ENCODE data around the gene SCN2B. TPM values are rescaled to one million over a fixed set of nuclear protein-coding genes. Genes with fewer than 3 reads are reported as not detected.
"Not testable (repeated sequence)": the region's sequence is repeated elsewhere in the genome, so short reads cannot be mapped to it uniquely, and the experiment has no call there.

The SCN2B gene
- total RNA-seq, 2 experiments from 2014 or later: not detected

DNA sequence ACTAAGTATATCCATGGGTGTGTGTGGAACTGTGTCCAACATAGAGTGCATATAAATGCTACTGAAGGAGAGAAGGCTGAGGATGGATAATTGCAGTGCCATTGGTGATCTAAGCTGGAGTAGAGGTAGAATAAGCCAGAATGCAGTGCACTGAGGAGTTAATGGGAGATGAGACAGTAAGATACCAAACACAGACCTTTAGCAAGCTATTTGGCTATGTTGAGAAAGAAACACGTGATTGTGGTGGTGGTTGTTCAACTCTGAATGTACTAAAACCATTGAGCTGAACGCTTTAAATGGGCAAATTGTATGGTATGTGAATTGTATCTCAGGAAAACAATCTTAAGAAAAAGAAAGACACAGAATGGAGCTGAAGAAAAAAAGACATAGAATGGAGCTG is 25.5 kb upstream of the SCN2B start:
- ATAC-seq: peak; percentile 25

DNA sequence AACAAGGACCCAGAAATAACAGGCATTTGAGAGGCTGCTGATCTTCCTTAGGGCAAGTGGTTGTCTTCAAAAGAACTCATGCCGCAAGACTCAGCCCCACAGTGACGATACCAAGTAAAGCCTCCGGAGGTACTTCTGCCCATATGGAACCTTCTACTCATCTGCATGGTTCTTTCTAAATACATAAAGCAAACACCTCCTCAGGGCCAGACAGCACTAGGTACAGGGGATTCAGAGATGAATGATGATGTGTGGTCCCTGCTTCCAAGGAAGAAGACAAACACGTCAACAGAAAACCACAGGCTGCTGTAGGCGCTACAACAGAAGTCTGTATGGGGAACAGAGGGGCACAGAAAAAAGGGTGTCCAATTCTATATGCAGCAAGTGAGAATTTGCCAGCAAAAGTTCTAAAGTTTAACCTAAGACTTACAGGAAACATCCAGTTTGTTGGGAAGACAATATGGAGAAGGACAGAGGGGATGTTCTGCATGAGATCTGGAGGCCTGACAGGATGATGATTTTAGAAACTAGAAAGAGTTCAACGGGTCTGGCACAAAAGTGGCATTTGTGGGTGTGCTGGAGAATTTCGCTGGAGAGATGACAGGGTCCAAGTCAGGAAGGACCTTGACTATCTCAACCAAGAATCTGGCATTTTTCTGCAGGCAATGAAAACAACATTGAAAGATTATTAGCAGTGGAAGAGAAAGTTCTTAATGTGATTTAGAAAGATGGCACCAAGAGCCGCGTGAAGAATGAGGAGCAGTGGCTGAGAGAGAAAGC is 24.7 kb upstream of the SCN2B start:
- H3K4me1 Mint-ChIP-seq: peaks cover 24% of the 10 kb centered on the region
- H3K9me3 Mint-ChIP-seq (ENCODE audit: low read depth): no peaks in the 10 kb centered on the region
- CTCF ChIA-PET: interaction anchor here (1.0 to 3.3 kb wide), 13 partner anchors 13 to 147 kb away, joined by 3 to 48 read pairs (median 9); partner anchors contain the start of genes JAML and MPZL3
- DNase-seq (peak; percentile 77), ATAC-seq (peak; percentile 74)
- peaks cover 37% of the 10 kb centered on the region for H3K36me3 Mint-ChIP-seq
- H3K4me3 Mint-ChIP-seq: no peak overlapping the region
- H3K27me3 Mint-ChIP-seq: no peaks in the 10 kb centered on the region
- H3K27ac Mint-ChIP-seq: no peak overlapping the region

More for the DNA sequence above, 25.5 kb upstream of the SCN2B start:
- Mint-ChIP-seq H3K9me3 (ENCODE audit: low read depth) (no peaks in the 10 kb centered on the region), H3K36me3 (peaks cover 38% of the 10 kb centered on the region), H3K27me3 (no peaks in the 10 kb centered on the region), H3K27ac (no peak overlapping the region), H3K4me1 (peaks cover 33% of the 10 kb centered on the region), H3K4me3 (no peak overlapping the region)
- no peak for DNase-seq
- CTCF ChIA-PET: interaction anchor here (0.8 to 2.1 kb wide), 28 partner anchors 12 to 394 kb away, joined by 3 to 29 read pairs (median 4); partner anchors contain the start of genes JAML, MPZL3 and UBE4A

DNA sequence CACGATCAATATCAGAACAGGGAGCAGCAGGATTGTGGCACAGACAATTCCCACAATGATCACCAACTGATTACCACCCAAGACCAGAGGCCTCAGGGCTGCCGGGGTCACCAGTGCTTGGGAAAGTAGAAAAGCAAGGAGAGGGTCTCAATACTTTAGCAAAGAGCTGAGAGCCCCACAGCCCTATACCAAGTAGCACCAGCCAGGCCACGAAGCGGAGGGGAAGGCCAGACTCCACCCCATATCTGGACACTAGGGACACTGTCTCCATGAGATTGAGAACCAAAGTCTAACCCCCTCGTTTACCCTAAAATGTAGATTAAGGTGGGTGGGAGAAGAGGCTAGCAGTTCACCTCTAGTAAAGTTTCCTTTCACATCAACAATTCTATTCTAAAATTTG is 24.1 kb upstream of the SCN2B start:
- Mint-ChIP-seq H3K27ac (no peak overlapping the region), H3K9me3 (ENCODE audit: low read depth) (no peaks in the 10 kb centered on the region), H3K4me1 (peaks cover 18% of the 10 kb centered on the region), H3K27me3 (no peaks in the 10 kb centered on the region), H3K4me3 (no peak overlapping the region), H3K36me3 (peaks cover 33% of the 10 kb centered on the region)
- ATAC-seq (no peak), DNase-seq (no peak)
- CTCF ChIA-PET: interaction anchor here (2.6 to 3.3 kb wide), 5 partner anchors 19 to 95 kb away, joined by 22 to 53 read pairs (median 33); partner anchors contain the start of gene JAML

DNA sequence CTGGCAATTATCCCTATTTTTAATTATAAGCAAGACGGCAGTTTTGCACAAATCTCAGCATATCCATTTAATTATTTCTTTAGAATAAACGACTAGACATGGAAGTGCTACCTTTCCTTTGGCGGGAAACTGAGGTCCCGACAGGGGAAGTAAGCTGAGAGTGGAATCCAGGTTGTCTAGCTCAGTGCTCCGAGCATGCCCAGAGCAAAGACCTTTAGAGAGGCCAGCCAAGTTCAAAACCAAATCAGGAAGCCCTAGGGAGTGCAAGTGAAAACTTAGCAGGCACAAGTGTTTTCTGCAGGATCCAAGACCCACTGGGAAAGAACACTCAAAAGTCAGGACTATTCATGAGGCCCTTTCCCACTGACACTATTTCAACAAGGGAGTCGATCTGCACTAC is 22.7 kb upstream of the SCN2B start:
- DNase-seq (no peak), ATAC-seq (no peak)
- Mint-ChIP-seq H3K4me1 (peaks cover 14% of the 10 kb centered on the region), H3K27ac (peak overlapping the region; percentile 78), H3K27me3 (no peaks in the 10 kb centered on the region), H3K4me3 (no peak overlapping the region), H3K9me3 (ENCODE audit: low read depth) (no peaks in the 10 kb centered on the region), H3K36me3 (peaks cover 40% of the 10 kb centered on the region)
- CTCF ChIA-PET: interaction anchor here (0.7 to 3.3 kb wide), 53 partner anchors 10 to 291 kb away, joined by 3 to 80 read pairs (median 8); partner anchors contain the start of genes CD3D, CD3E, CD3G and JAML

DNA sequence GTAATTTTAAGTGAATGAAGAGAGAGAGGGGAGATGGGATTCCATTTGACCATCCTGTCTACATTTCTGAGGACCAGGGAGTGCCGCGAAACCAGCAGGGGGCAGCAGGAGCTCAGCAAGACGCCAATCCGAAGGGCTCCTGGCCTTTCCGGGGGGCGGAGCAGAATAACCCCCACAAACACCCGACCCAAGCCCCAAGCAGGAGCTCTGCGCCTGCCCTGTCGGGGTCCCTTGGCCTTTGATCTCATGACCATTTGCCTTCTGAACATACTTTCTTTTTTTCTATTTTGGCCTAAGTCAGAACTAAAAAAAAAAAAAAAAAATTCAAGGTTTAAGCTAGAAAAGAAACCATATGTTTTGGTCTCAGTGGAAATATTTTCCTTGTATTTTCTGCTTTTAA is 21.9 kb upstream of the SCN2B start:
- no peak overlapping the region for H3K4me3 Mint-ChIP-seq
- peaks cover 14% of the 10 kb centered on the region for H3K4me1 Mint-ChIP-seq
- DNase-seq: peak; percentile 92
- CTCF ChIA-PET: interaction anchor here (0.7 to 3.3 kb wide), 62 partner anchors 8 to 292 kb away, joined by 3 to 80 read pairs (median 7); partner anchors contain the start of genes CD3D, CD3E, CD3G and JAML
- peaks cover 48% of the 10 kb centered on the region for H3K36me3 Mint-ChIP-seq
- no peaks in the 10 kb centered on the region for H3K27me3 Mint-ChIP-seq
- no peaks in the 10 kb centered on the region for H3K9me3 Mint-ChIP-seq (ENCODE audit: low read depth)
- ATAC-seq: peak; percentile 40
- H3K27ac Mint-ChIP-seq: peak overlapping the region; percentile 78

DNA sequence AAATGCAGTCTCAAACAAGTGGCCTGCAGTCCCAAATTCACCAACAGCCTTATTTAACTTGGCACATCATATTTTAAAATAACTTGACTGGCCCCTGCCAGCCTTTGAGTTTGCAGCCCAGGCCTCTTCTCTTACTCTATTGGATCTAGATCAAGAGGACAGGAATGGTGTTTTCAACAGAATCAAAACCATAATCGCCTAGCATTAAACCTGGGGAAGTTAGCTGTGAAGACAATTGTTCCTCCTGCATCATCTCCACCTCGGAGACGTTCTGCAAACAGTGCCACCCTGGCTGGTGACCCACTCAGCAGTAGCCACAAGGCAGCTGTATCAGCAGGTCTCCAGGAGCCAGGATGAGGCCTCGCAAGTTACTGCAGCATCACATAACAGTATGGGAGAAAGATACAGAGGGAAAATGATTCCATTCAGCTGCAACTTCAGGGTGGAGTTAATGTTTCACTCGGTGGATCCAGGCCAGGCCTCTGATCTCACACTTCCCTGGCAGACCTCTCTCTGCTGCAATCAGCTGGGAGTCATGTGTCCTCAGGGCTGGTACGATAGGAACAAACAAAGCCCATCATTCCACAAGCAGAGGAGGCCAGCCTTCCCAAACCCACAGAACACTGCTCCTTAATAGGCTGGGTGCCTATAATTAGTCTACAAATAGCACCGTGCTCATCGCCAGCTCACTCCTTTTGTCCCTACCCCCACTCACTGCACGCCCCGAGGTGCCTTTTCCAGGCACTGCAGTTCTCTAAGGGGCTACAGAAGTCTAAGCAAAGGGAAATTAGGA is 18.6 kb upstream of the SCN2B start:
- H3K27me3 Mint-ChIP-seq: peaks cover 4% of the 10 kb centered on the region
- H3K36me3 Mint-ChIP-seq: peaks cover 67% of the 10 kb centered on the region
- CTCF ChIA-PET: interaction anchor here (1.0 to 1.4 kb wide), 3 partner anchors 24 to 100 kb away, joined by 3 to 5 read pairs (median 3); no protein-coding TSS in a partner anchor
- no peak overlapping the region for H3K27ac Mint-ChIP-seq
- no peak for DNase-seq
- peaks cover 14% of the 10 kb centered on the region for H3K4me1 Mint-ChIP-seq
- ATAC-seq: no peak
- H3K4me3 Mint-ChIP-seq: no peak overlapping the region
- no peaks in the 10 kb centered on the region for H3K9me3 Mint-ChIP-seq (ENCODE audit: low read depth)

DNA sequence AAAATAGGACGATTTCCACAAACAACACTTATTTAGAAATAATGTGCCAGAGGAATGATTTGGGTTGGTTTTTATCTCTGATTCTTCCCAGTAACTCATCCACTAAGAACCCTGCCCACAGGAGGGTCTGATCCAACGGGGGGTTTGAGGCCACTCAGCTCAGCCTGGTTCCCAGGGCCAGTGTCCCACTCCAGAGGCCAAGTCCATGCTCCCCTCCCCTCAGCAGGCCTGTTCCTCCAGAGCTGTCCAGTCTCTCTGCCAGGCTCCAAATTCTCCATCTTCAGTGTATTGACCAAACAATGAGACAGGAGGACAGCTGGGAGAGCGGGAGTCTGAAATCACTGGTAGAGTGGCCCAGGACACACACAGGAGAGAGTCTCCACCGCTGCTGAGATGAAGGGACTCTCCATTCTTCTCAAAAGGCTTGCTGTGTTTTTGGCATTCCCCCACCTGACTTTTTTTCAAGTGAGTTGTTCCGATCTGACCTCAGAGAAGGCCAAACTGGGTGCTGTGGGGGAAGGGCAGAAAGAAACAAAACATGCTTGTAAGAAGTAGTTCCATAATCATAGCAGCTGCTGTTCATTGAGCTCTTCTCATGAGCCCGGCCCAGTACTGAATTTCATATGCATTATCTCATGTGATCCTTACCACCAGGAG is 17.6 kb upstream of the SCN2B start:
- ATAC-seq (no peak), DNase-seq (no peak)
- Mint-ChIP-seq H3K4me1 (peaks cover 9% of the 10 kb centered on the region), H3K27ac (no peak overlapping the region), H3K27me3 (peaks cover 12% of the 10 kb centered on the region), H3K4me3 (no peak overlapping the region), H3K36me3 (peaks cover 63% of the 10 kb centered on the region), H3K9me3 (ENCODE audit: low read depth) (no peaks in the 10 kb centered on the region)
- CTCF ChIA-PET: interaction anchor here (0.9 to 1.5 kb wide), 4 partner anchors 23 to 102 kb away, joined by 3 to 5 read pairs (median 4); no protein-coding TSS in a partner anchor

DNA sequence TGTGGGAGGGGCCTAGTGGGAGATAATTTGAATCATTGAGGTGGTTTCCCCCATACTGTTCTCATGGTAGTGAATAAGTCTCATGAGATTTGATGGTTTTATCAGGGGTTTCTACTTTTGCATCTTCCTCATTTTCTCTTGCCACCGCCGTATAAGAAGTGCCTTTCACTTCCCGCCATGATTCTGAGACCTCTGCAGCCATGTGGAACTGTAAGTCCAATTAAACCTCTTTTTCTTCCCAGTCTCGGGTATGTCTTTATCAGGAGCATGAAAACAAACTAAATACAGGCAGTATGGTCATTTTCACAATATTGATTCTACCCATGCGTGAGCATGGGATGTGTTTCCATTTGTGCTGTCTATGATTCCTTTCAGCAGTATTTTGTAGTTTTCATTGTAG is 16.4 kb upstream of the SCN2B start:
- H3K36me3 Mint-ChIP-seq: peaks cover 60% of the 10 kb centered on the region
- not testable (repeated sequence) for H3K4me3 Mint-ChIP-seq; DNase-seq; H3K9me3 Mint-ChIP-seq (ENCODE audit: low read depth); H3K4me1 Mint-ChIP-seq; ATAC-seq; H3K27ac Mint-ChIP-seq
- CTCF ChIA-PET: interaction anchor here (1.5 kb wide), 1 partner anchor 103 kb away, joined by 4 read pairs; no protein-coding TSS in a partner anchor
- peaks cover 22% of the 10 kb centered on the region for H3K27me3 Mint-ChIP-seq

DNA sequence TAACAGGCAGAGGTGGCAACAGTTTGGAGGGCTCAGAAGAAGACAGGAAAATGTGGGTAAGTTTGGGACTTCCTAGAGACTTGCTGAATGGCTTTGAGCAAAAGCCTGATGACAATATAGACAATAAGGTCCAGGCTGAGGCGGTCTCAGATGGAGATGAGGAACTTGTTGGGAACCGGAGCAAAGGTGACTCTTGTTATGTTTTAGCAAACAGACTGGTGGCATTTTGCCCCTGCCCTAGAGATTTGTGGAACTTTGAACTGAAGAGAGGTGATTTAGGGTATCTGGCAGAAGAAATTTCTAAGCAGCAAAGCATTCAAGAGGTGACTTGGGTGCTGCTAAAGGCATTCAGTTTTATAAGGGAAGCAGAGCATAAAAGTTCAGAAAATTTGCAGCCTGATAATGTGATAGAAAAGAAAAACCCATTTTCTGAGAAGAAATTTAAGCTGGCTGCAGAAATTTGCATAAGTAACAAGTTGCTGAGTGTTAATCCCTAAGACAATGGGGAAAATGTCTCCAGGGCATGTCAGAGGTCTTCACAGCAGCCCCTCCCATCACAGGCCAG is 14.6 kb upstream of the SCN2B start:
- not testable (repeated sequence) for H3K4me3 Mint-ChIP-seq; ATAC-seq; H3K27ac Mint-ChIP-seq; H3K9me3 Mint-ChIP-seq (ENCODE audit: low read depth); DNase-seq; H3K4me1 Mint-ChIP-seq
- Mint-ChIP-seq H3K36me3 (peaks cover 47% of the 10 kb centered on the region), H3K27me3 (peaks cover 32% of the 10 kb centered on the region)
- CTCF ChIA-PET: interaction anchor here (0.8 kb wide), 1 partner anchor 18 kb away, joined by 3 read pairs; no protein-coding TSS in a partner anchor

DNA sequence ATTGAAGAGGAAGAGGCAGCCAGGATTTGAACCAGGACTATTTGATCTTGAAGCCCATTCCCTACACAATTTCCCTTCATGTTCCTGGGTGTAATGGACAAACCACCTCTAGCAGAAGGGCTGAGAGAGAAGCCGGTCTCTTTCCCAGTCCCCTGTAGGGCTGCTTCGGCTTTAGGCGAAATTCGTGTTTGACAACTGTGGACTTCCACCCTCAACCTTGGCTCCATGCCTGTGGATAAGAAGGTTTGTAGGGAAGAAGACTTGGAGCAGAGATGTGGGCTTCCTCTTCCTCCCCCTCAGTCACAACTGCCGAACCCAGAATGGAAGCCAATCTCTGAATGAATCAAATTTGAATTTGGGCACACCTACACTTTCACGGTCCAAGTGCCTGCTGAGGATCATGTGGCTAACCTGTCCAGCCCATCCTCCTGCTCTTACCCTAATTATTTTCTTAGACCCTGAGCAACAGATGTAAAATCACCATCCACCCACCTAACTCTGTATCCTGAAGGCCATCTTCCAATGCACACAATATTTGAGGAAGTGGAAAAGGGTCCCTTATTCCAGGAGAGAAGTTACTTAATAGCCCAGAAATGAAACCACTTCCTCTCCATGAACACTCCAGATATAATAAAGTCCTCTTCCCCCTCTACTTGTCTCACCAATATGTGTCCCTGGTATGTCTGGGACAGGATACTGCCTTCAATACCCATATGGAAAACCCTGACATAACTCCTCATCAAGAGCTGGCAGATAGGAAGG is 10.1 kb upstream of the SCN2B start:
- peaks cover 7% of the 10 kb centered on the region for H3K36me3 Mint-ChIP-seq
- H3K27me3 Mint-ChIP-seq: peaks cover 44% of the 10 kb centered on the region
- H3K27ac Mint-ChIP-seq: no peak overlapping the region
- no peaks in the 10 kb centered on the region for H3K9me3 Mint-ChIP-seq (ENCODE audit: low read depth)
- no peak for DNase-seq
- no peak for ATAC-seq
- peaks cover 4% of the 10 kb centered on the region for H3K4me1 Mint-ChIP-seq
- CTCF ChIA-PET: interaction anchor here (1.8 to 2.5 kb wide), 3 partner anchors 12 to 15 kb away, joined by 9 to 11 read pairs (median 10); no protein-coding TSS in a partner anchor
- no peak overlapping the region for H3K4me3 Mint-ChIP-seq

DNA sequence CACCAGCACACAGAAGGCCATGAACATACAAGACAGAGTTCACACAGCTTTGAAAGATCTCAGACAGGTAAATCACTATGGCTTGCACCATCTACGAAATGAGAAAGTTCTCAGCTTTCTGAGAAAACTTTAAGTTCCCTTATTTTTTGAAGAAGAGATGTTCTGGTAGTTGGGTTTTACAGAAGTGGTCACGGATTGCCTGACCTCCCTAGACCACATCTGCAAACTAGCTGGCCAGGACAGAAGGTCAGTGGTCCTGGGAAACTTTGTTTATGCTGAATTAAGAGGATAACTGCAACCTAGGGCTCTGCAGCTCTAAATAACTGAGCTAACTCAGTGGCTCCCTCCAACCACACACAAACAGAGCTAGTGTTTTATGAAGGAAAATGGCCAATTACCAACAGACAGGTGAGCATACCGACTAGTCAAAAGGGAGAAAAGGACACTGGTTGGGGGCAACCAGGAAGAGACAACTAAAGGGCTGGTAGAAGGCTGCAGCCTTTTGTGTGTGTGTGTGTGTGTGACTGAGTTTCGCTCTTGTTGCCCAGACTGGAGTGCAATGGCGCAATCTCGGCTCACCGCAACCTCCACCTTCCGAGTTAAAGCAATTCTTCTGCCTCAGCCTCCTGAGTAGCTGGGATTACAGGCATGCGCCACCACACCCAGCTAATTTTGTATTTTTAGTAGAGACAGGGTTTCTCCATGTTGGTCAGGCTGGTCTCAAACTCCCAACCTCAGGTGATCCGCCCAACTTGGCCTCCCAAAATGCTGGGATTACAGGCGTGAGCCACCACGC is 8.5 kb upstream of the SCN2B start:
- DNase-seq (no peak), ATAC-seq (no peak)
- Mint-ChIP-seq H3K4me1 (peaks cover 4% of the 10 kb centered on the region), H3K27me3 (peaks cover 39% of the 10 kb centered on the region), H3K4me3 (no peak overlapping the region), H3K27ac (no peak overlapping the region), H3K36me3 (no peaks in the 10 kb centered on the region), H3K9me3 (ENCODE audit: low read depth) (no peaks in the 10 kb centered on the region)
- CTCF ChIA-PET: interaction anchor here (0.9 to 2.5 kb wide), 4 partner anchors 13 to 106 kb away, joined by 3 to 10 read pairs (median 4); no protein-coding TSS in a partner anchor

All from activated CD8-positive, alpha-beta memory T cell treated with anti-CD3 and anti-CD28 coated beads, Interleukin-2, amount 10 ng/mL, durations not matched to agents 7 days and 5 days (primary cell).